DMS53 (cell line): ENCODE measurements around the gene ENTPD8.
A peak's percentile ranks its signal among the peaks of the same experiment; 100 is the strongest.

Source experiments
- DNase-seq: peaks from one replicate; lab custom pipeline; 2025; lab: John Stamatoyannopoulos, UW

The ENTPD8 gene

DNA sequence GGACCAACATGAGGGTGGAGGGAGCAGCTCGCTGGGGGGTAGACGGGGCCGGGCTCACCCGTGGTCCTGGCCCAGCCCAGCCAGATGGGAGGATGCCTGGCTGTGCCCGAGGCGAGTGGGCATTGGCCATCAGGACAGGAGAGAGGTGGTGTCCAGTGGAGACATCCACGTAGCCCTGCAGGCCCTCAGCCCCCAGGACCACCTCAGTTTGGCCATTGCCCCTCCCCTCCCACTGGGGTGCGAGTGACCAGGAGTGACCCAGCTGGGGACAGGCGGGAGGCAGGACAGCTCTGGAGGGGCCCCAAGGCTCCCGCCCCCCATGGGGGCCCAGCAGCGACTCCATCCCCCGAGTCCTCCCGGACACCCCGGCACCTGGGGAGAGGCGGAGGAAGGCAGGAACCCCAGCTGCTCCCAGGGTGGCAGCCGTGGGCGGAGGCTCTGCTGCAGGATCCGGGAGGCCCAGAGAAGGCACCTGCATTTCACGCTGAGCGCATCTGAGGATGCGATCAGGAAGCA is 9.7 kb downstream of the ENTPD8 start:
- DNase-seq = no peak

DNA sequence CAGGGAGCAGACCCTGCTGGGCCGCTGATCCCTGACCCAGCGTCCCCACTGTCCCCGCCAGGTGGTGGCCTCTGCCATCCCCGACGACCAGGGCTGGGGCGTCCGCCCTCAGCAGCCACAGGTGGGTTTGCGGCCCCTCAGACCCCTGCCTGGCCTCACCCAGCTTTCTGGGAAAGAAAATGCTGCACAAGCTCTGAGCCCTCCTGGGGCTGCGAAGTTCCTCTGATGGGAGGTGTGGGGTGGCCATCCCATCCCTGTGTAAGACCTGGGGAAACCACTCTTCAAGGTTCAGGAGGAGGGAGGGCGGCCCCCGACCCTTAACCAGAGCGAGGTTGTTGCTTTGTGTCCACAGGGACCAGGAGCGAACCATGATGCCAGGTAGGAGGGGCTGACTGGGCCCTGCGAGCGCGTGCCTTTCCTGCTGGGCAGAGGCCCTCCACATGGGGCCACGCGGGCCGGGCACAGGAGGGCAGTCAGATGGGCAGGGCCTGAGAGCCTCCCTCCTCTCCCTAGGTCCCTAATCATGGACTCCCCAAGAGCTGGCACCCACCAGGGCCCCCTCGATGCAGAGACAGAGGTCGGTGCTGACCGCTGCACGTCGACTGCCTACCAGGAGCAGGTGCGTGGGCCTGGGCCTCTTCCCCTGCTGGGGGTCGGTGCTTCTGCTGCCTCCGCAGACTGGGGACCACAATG is 10.3 kb downstream of the ENTPD8 start:
- no peak for DNase-seq

DNA sequence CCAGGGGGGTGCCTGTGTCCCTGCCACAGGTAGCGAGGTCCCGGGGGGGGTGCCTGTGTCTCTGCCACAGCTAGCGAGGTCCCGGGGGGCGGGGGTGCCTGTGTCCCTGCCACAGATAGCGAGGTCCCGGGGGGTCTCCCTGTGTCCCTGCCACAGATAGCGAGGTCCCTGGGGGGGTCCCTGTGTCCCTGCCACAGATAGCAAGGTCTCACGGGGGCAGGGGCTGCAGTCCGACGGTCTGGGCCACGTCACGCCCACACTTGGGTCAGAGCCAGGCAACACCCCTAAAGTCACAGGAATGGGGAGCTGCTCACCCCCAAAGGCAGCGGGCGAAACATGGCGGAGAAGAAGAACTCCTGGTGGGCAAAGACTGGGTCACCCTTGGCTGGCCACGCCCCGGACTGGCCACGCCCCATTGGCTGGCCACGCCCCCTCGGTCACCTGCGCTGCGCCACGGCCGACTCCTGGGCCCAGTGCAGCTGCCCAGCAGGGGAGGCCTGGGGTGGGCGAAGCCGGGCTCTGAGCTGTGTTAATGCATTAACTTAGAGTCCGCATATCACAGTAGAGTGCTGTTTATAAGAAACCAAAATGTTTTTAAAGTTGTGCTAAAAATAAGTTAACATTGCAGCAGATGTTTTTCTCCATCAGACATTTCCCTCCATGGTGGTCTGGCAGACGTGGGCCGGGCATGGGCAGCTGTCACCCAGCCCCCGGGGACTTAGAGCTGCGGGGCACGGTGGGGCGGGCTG is 11.0 kb downstream of the ENTPD8 start:
- DNase-seq = peak; percentile 76

DNA sequence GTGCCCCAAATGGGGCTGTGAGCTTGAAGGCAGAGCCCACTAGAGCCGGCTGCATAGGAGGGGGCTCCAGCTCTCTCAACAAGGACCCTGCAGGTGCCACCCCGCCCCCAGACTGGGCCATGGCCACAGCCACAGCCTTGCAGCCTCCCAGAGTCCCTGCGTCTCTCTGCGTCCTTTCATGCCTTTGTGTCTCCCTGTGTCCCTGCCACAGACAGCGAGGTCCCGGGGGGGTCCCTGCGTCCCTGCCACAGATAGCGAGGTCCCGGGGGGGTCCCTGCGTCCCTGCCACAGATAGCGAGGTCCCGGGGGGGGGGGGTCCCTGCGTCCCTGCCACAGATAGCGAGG is 11.6 kb downstream of the ENTPD8 start:
- DNase-seq = peak; percentile 68

DNA sequence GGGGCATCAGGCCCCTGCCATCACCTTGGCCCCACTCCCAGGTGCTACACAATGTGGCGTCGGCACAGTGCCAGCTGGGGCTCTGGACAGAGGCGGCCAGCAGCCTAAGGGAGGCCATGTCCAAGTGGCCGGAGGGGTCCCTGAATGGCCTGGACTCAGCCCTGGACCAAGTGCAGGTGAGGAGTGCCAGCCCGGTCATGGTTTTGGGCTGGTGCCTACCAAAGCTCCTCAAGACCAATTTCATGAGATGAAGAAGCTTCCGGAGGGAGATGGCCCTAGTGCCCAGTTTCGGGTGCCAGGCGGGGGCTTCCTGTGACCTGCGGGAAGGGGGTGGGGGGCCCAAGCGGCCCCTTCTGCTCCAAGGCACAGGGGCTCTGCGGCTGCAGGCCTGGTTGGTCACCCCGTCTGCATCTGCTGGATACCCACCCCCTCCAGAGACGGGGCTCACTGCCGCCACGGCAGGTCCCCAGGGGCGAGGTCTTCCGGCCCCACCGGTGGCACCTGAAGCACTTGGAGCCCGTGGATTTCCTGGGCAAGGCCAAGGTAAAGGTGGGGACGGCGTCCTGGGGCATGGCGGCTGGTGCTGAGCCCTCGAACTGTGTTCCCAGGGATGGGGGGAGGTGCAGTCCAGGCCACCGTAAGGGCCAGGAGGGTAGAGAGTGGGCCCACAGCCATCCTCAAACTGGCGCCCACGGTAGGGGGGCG is 12.2 kb downstream of the ENTPD8 start:
- peak; percentile 68 for DNase-seq

DNA sequence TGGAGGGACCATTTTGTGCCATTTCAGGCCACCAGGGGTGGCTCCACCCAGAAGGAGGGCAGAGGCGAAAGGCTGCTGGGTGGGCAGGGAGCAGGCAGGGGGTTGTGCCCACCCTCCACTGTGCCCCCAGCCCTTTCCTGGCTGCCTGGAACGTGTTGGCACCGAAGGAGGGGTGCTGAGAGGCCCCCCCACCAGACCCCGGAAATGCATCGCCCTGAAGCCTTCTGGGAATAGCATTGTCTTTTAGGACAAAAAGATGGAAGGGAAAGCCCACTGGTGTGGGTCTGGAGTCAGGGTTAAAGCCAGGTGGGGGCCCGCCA is 12.9 kb downstream of the ENTPD8 start:
- DNase-seq = no peak

DNA sequence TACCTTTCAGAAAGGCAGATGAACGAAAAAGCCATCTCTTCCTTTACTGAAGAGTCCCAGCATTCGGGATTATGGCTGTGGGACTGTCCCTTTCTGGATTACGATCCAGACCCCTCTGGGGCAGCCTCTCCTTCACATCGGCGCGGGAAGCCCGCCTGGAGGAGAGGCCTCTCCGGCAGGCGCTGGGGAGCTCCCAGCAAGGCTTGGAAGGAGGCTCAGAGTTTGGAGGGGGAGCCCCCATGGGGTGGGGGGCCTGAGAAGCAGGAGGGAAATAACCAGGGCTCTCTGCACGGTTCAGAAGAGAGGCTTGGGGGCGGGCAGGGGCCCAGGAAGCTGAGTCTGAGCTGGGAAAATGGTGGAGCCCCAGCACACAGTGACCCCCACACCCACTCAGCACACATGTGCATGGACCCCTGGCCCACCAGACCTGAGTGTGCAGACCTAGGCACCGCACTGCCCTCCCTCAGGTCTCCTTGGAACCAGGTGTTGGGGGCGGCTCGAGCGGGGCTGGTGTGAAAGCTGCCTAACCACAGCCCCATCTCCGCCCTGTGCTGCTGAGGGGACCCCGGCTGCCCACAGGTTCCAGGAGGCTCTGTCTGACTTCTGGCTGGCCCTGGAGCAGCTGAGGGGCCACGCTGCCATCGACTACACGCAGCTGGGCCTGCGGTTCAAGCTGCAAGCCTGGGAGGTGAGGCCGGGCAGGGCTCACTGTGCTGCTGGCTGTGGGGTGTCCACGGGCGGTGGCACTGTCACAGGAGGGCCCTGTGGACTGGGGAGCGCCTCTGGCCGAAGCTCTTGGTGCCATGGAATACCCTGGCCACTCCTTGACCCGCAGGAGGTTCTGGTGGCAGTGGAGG is 13.5 kb downstream of the ENTPD8 start:
- no peak for DNase-seq

DNA sequence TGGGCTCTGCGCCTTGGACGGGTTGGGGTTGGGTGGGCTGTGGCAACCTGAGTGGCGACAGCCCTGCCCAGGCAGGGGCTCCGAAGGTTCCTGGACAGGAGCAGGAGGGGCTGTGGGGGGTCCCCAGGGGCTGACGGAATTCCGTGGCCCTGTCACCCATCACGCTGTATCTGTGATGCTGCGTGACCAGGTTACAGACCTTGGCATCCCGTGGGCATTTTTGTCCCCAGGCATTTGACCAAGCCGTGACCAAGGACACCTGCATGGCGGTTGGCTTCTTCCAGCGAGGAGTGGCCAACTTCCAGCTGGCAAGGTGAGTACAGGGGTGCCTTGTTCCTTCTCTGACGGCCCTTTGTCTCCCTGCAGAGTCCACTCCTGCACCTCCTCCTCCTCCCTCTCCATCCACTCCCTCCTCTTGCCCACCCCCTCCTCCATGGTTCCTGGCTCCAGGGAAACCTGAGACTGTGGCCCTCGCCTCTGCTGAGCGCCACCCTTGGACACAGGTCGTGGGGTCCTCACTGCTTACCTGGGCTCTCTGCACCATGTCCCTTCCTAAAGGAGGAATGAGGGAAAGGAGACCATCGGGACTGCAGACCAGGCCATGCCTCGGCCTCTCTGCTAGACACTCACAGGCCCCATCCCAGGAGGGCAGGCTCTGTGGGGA is 15.0 kb downstream of the ENTPD8 start:
- no peak for DNase-seq

DNA sequence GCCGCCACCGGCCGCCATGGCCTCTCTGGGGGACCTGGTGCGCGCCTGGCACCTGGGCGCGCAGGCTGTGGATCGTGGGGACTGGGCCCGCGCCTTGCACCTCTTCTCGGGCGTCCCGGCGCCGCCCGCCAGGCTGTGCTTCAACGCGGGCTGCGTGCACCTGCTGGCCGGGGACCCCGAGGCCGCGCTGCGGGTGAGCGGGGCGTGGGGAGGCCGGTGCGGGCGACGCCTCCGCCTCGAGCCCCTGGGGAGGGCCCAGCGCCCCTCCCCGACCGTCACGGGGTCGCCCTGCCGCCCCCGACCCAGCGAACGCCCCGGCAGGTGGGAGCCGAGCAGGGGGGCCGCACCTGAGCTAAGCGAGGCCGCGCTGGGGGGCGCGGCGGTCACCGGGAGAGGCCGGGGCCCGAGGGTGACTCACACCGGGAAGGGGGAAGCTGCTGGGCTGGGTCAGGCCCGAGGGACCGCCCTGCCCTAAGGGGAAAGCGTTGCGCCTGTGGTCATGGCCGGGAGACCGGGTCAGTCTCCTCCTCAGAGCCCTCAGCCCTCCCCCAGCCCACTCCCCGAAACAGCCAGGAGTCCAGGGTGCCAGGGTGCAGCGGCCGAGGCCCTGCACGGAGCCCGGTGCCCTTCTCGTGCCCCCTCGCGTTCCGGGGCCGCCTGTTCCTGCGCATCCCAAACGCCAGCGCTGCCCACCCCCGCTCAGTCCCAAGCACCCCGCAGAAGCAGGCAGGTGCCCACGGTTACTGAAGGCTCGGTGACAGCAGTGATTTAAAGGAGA is 17.5 kb downstream of the ENTPD8 start:
- peak; percentile 83 for DNase-seq

DNA sequence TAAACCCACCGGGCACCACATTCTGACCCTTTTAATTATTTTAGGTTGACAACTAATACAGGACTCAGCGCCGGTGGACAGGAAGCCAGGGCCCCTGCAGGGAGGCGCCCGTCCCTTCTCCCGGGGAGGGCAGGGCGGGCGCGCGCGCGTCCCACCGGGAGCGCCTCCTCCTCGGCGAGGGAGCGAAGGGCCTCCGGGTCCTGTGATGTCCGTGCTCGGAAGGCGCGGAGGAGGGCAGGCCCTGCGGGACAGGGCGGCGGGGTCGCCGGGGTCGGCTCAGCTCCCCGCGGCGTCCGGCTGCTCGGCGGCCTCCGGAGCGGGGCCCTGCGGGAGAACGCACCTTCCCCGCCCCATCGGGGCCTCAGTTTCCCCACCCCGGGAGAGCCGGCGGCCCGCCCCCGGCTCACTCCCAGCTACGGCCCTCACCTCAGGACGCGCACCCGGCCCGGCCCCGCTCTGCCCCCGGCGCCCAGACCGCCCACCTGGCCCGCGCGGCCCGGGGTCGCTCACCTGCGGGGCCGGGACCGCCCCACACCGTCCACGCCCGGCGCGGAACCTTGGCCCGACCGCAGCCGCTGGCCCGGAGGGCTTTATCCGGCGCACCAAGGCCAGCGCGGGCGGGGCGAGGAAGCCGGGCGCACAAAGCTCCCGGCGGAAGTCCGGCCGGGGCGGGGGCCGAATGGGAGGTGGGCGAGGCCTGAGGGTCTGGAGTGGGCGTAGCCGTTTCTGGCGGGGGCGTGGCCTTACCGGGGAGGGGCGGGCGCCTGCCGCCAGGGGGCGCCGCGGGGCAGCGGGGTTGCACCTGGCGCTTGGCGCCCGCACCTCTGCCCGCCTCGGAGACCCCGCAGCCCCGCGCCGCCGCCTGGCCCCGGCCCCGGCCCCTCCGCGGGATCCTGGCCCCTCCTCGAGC is 18.3 kb downstream of the ENTPD8 start, which contains the start of the genes EXD3 and NOXA1:
Gene EXD3, minus strand, starts transcription at position 559 of the 910 bp plus-strand sequence. CDS start 27,805 bp downstream, outside the sequence.
Gene NOXA1, plus strand, starts transcription at position 790 of the 910 bp plus-strand sequence. CDS start 137 bp downstream, outside the sequence.
- peak; percentile 98 for DNase-seq

DNA sequence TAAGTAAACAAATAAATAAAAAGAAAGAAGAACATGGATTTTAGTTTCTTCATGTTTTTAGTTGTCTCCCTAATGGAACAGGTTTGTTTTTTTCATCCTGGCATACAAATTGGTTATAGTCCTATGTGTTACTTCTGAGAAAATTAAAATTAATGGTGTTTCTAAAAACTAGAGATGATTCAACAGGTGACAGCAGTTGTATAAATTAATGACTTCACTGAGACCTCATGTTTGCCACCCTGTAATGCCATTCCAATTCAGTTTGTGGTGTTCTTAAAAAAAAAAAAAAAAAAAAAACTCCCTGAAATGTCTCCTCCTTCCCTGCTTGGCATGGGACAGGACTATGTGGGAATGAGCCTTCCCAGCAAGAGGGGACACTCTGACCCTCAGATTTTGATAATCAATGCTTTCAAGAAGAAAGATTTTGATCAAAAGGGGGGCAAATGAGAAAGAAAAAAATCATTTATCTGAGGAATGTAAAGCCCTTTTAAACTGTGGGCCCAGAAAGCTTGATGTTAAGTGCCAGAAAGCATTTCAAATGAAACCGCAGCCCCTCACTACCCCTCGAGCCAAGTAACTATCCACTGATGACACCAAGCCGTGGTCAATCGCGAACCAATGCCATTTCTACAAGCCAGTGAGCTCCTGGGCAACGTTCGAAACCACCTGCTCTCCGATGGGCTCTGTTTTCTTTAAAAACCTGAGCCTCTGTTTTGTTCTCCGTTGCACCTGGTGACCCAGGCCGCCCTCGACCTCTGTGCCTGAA is 19.1 kb downstream of the ENTPD8 start:
- DNase-seq = no peak

DNA sequence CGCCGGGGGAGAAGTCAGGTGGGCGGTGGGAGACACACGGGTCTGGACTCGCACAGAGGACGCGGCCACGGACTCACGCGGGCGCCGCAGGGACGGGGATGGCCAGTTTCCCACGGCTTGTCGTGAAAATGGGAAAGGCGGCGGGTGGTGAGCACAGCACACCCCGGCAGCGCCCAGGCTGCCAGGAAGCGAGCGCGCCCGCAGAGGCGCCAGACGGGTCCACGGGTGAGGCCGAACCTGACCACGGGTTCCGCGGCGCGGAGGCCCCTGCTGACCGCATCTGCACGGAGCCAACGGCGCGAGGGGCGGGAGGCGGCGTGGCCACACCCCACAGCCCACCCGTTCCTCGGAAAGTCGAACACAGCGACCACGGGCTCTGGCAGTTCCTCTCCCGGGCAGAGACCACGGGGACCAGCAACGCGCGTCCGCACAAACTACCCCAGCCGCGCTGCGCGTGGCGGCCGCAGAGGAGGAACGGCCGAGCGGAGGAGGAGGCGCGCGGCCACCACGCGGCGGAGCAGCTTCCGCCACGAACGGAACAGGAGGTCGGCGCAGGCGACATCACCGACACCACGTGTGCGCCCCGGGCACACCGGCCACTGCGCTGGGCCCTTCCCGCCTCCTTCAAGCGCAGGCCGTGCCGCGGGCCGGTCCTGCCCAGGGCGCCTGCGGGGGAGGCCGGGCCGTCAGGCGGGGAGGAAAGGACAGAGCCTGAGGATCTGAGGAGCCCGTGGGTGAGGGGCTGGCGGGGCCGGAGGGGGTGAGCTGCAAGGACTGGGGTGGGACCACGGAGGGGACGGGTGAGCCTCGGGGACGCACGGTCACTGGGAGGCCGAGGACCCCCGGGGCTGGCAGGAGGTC is 23.8 kb downstream of the ENTPD8 start:
- no peak for DNase-seq

DNA sequence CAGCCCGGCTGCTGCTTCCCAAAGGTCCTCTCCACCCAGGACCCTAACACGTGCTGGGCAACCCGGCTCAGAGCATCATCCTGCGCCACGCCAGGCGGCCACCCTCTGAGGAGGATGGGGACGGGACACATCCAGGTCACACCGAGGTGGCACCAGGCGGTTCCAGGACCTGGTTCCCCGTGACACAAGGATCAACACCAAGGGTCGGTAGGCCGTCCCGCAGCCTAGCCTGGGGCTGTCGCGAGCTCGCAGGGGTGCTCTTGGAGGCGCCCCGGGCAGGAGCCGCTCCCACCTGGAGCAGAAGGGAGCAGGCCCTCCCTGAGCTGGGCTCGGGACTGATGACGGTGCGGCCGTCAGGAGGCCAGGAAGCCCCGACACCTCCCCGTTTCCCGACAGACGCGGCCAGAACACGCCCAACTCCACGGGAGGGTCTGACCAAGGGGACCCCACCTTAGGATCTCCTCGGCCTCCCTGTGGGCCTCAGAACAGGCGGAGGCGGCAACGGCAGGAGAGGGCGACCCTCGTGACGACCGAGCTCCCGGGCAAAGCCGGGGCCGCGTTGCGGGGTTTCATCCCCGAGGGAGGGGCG is 24.5 kb downstream of the ENTPD8 start:
- DNase-seq = no peak

DNA sequence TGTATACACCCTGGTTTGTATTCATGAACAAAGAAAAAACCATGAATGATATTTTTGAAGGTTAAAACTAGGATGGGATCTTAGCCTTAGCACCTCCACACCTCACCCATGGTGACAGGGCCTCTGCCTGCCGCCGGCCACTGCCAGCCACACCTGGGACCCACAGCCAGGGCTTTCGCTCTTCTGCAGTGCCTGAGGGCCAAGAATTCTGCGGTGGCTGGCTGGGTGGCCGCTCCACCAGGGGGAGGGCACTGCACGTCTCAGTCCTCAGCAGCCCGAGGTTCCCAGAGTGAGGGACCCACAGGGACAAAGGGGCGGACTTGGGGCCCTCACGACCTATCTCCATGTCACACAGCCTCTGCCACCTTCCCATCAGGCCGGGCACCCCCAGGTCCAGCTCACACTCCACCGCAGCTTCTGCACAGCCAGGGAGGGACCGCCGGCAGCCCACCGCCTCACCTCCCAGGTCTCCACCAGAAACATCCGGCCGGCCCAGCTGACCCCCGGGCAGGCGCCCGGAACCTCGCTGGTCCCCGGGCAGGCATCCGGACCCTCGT is 25.1 kb downstream of the ENTPD8 start:
- DNase-seq = no peak

DNA sequence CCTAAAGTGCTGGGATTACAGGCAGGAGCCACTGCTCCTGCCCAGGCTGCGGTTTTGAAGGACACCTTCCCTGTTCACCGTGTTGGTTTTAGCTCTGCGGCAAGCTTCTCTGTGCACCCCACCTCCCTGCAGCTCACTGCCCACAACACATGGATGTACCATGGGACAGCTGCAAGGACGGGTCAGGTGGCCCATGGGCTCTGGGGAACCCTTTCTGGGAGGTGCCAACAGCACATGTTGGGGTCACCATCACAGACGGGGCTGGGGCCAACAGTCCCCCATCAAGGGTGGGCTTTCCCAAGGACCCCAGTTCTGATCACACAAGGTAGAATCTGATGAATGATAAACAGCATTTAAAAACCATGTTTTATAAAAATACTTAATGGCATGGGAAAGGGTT is 25.7 kb downstream of the ENTPD8 start:
- no peak for DNase-seq

DNA sequence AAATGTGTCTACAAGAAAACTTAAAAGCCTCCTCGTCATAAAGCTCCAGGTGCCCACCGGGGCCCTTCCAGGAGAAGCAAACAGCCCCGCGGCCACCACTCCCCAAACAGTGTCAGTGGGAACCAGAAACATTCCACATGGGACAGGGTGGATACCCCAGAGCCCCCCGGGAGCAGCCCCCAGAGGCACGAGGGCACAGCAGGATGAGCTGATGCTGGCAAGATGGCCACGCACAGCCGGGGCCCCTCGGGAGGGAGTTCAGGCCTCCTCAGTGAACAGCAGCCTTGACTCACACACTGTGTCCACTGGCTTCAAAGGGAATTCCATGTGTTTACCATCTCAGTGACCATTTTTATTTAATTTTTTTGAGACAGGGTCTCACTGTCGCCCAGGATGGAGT is 28.7 kb downstream of the ENTPD8 start:
- no peak for DNase-seq
